ENCODE results near the gene SWSAP1.

Gene SWSAP1

GRCh38 chr19:11355160-11356073, 19.0 kb upstream of the SWSAP1 start, which contains the start of gene PLPPR2:
TSS of gene PLPPR2 (plus strand) at chr19:11355432. CDS start at chr19:11357674, 2,242 bp downstream.
- peak; percentile 90 for DNase-seq

- no peak for DNase-seq
Observed at GRCh38 chr19:11356074-11356397, 18.4 kb upstream of the SWSAP1 start.

GRCh38 chr19:11356676-11357550, 17.6 kb upstream of the SWSAP1 start:
- no peak for DNase-seq

- no peak for DNase-seq
Observed at GRCh38 chr19:11359421-11359820, 15.0 kb upstream of the SWSAP1 start.

- no peak for DNase-seq
Observed at GRCh38 chr19:11361037-11361770, 13.3 kb upstream of the SWSAP1 start.

GRCh38 chr19:11361771-11362731, 12.4 kb upstream of the SWSAP1 start:
- DNase-seq, result no peak

- DNase-seq, result no peak
Observed at GRCh38 chr19:11363881-11364280, 10.6 kb upstream of the SWSAP1 start.

- no peak for DNase-seq
Observed at GRCh38 chr19:11364296-11364904, 10.1 kb upstream of the SWSAP1 start.

GRCh38 chr19:11364935-11365334, 9.5 kb upstream of the SWSAP1 start:
- DNase-seq, result no peak

- no peak for DNase-seq
Observed at GRCh38 chr19:11365557-11366117, 8.8 kb upstream of the SWSAP1 start.

GRCh38 chr19:11367528-11367927, 6.9 kb upstream of the SWSAP1 start:
- no peak for DNase-seq

- DNase-seq, result no peak
Observed at GRCh38 chr19:11370744-11371143, 3.7 kb upstream of the SWSAP1 start.

GRCh38 chr19:11373166-11373884, 1.1 kb upstream of the SWSAP1 start:
- no peak for DNase-seq

- DNase-seq, result no peak
Observed at GRCh38 chr19:11373885-11374432, 507 bp upstream of the SWSAP1 start.

GRCh38 chr19:11375143-11375948, 880 bp downstream of the SWSAP1 start:
- peak; percentile 82 for DNase-seq

- no peak for DNase-seq
Observed at GRCh38 chr19:11377237-11377636, 2.8 kb downstream of the SWSAP1 start.

GRCh38 chr19:11377756-11378155, 3.3 kb downstream of the SWSAP1 start:
- DNase-seq, result no peak

GRCh38 chr19:11378319-11379189, 4.1 kb downstream of the SWSAP1 start:
- DNase-seq, result no peak
